ENCODE measurements around the gene ABCB1. TPM values are rescaled to one million over a fixed set of nuclear protein-coding genes. Genes with fewer than 3 reads are reported as not detected.

The ABCB1 gene
- total and polyA plus RNA-seq, 2 of the 13 experiments (the other 11 are each of a cell fraction or from before 2014, with no cell fraction given) = 42.8 to 52.6 TPM

DNA sequence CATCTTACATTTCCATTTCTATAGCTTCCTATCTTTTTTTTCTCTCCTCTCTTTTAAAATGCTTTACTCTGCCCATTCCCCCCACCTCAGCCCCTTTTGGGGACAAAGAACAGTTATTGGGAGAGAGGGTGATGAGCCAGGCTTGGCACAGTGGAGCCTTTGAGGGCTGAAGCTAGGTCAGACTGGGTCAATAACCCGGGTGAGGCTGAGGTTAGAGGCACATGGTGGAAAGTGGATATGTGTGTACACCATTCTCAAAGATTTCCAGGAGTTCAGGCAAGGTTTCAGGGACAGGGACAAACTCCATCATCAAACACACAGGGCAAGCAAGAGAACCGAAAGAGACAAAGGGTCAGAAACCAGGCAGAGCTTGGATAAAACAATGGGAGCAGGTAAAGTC is 136.7 kb downstream of the ABCB1 start (continued):
- TF ChIP-seq RBM22 (optimal IDR thresholded peaks at IDR 0.05; ENCODE audit: low read length) (no peak), KDM5A (IDR thresholded peaks at IDR 0.05; ENCODE audit: borderline replicate concordance, low read length) (no peak), ZNF205 (CRISPR knock-in tag; IDR thresholded peaks at IDR 0.05) (0 out of 2 replicates have a peak, but pooled peaks have one; percentile 27), ZNF598 (CRISPR knock-in tag; IDR thresholded peaks at IDR 0.05; ENCODE audit: borderline replicate concordance) (no peak), PPARG (CRISPR knock-in tag; conservative IDR thresholded peaks at IDR 0.05) (peak; percentile 26; the same call in 1 of the 2 replicates), ZNF768 (CRISPR knock-in tag; IDR thresholded peaks at IDR 0.05) (no peak), ZKSCAN1 (IDR thresholded peaks at IDR 0.05; ENCODE audit: low read length) (no peak), SRSF1 (optimal IDR thresholded peaks at IDR 0.05; ENCODE audit: low read depth, low read length) (no peak), FOXK2 (IDR thresholded peaks at IDR 0.05) (peak; percentile 35; the same call in 1 of the 2 replicates), CEBPG (CRISPR knock-in tag; IDR thresholded peaks at IDR 0.05) (peak; percentile 44; the same call in 1 of the 2 replicates), SIN3A (IDR thresholded peaks at IDR 0.05; ENCODE audit: borderline replicate concordance, low read depth, low read length) (0 out of 2 replicates have a peak, but pooled peaks have one; percentile 47), ZSCAN31 (CRISPR knock-in tag; IDR thresholded peaks at IDR 0.05; ENCODE audit: low read depth) (no peak), FOXK1 (CRISPR knock-in tag; IDR thresholded peaks at IDR 0.05; ENCODE audit: borderline replicate concordance, low read depth) (no peak; the same call in 1 of the 2 replicates), ZNF788 (CRISPR knock-in tag; IDR thresholded peaks at IDR 0.05; ENCODE audit: borderline replicate concordance) (0 out of 2 replicates have a peak, but pooled peaks have one; percentile 56), ARHGAP35 (CRISPR knock-in tag; IDR thresholded peaks at IDR 0.05; ENCODE audit: borderline replicate concordance) (no peak), SOX6 (IDR thresholded peaks at IDR 0.05) (no peak), SOX6 (CRISPR knock-in tag; IDR thresholded peaks at IDR 0.05) (peak; percentile 90), CEBPB (IDR thresholded peaks at IDR 0.05; ENCODE audit: borderline replicate concordance, low read depth, low read length) (no peak), ZMYM3 (CRISPR knock-in tag; IDR thresholded peaks at IDR 0.05) (peak; percentile 73; the same call in 1 of the 2 replicates), PTBP1 (IDR thresholded peaks at IDR 0.05; ENCODE audit: low read depth, low read length, poor library complexity, severe bottlenecking) (no peak), HIVEP1 (CRISPR knock-in tag; IDR thresholded peaks at IDR 0.05) (no peak), KLF11 (CRISPR knock-in tag; IDR thresholded peaks at IDR 0.05) (no peak)
- TF ChIP-seq, protein P1, sequence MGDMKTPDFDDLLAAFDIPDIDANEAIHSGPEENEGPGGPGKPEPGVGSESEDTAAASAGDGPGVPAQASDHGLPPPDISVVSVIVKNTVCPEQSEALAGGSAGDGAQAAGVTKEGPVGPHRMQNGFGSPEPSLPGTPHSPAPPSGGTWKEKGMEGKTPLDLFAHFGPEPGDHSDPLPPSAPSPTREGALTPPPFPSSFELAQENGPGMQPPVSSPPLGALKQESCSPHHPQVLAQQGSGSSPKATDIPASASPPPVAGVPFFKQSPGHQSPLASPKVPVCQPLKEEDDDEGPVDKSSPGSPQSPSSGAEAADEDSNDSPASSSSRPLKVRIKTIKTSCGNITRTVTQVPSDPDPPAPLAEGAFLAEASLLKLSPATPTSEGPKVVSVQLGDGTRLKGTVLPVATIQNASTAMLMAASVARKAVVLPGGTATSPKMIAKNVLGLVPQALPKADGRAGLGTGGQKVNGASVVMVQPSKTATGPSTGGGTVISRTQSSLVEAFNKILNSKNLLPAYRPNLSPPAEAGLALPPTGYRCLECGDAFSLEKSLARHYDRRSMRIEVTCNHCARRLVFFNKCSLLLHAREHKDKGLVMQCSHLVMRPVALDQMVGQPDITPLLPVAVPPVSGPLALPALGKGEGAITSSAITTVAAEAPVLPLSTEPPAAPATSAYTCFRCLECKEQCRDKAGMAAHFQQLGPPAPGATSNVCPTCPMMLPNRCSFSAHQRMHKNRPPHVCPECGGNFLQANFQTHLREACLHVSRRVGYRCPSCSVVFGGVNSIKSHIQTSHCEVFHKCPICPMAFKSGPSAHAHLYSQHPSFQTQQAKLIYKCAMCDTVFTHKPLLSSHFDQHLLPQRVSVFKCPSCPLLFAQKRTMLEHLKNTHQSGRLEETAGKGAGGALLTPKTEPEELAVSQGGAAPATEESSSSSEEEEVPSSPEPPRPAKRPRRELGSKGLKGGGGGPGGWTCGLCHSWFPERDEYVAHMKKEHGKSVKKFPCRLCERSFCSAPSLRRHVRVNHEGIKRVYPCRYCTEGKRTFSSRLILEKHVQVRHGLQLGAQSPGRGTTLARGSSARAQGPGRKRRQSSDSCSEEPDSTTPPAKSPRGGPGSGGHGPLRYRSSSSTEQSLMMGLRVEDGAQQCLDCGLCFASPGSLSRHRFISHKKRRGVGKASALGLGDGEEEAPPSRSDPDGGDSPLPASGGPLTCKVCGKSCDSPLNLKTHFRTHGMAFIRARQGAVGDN (CRISPR knock-in tag; IDR thresholded peaks at IDR 0.05) = no peak; the same call in 1 of the 2 replicates
- TF ChIP-seq, protein P2, sequence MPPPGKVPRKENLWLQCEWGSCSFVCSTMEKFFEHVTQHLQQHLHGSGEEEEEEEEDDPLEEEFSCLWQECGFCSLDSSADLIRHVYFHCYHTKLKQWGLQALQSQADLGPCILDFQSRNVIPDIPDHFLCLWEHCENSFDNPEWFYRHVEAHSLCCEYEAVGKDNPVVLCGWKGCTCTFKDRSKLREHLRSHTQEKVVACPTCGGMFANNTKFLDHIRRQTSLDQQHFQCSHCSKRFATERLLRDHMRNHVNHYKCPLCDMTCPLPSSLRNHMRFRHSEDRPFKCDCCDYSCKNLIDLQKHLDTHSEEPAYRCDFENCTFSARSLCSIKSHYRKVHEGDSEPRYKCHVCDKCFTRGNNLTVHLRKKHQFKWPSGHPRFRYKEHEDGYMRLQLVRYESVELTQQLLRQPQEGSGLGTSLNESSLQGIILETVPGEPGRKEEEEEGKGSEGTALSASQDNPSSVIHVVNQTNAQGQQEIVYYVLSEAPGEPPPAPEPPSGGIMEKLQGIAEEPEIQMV (CRISPR knock-in tag; IDR thresholded peaks at IDR 0.05; ENCODE audit: low read depth) = no peak
- TF ChIP-seq, protein P3, sequence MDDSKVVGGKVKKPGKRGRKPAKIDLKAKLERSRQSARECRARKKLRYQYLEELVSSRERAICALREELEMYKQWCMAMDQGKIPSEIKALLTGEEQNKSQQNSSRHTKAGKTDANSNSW (CRISPR knock-in tag; IDR thresholded peaks at IDR 0.05; ENCODE audit: borderline replicate concordance) = no peak
- TF ChIP-seq, protein P4, sequence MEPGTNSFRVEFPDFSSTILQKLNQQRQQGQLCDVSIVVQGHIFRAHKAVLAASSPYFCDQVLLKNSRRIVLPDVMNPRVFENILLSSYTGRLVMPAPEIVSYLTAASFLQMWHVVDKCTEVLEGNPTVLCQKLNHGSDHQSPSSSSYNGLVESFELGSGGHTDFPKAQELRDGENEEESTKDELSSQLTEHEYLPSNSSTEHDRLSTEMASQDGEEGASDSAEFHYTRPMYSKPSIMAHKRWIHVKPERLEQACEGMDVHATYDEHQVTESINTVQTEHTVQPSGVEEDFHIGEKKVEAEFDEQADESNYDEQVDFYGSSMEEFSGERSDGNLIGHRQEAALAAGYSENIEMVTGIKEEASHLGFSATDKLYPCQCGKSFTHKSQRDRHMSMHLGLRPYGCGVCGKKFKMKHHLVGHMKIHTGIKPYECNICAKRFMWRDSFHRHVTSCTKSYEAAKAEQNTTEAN (CRISPR knock-in tag; conservative IDR thresholded peaks at IDR 0.05) = peak; percentile 54; the same call in 1 of the 2 replicates
